Activated T-cell treated with anti-CD3 and anti-CD28 coated beads for 4 hours (primary cell): Measurements from ENCODE around the gene ACP2.

ENCODE experiments used
- DNase-seq: peaks from one replicate; pipeline ENCODE4 v3.0.0-alpha.2; 2020

ACP2 gene

DNA sequence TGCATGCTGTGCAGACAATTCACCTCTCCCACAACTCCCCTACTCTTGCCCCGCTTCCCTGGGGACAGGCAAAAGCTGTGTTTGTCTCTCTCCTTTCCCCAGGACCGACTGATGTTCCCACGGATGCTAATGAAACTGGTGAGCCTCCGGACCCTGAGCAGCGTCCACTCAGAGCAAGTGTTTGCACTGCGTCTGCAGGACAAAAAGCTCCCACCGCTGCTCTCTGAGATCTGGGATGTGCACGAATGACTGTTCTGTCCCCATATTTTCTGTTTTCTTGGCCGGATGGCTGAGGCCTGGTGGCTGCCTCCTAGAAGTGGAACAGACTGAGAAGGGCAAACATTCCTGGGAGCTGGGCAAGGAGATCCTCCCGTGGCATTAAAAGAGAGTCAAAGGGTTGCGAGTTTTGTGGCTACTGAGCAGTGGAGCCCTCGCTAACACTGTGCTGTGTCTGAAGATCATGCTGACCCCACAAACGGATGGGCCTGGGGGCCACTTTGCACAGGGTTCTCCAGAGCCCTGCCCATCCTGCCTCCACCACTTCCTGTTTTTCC lies 19.9 kb upstream of the ACP2 start:
- DNase-seq: no peak

DNA sequence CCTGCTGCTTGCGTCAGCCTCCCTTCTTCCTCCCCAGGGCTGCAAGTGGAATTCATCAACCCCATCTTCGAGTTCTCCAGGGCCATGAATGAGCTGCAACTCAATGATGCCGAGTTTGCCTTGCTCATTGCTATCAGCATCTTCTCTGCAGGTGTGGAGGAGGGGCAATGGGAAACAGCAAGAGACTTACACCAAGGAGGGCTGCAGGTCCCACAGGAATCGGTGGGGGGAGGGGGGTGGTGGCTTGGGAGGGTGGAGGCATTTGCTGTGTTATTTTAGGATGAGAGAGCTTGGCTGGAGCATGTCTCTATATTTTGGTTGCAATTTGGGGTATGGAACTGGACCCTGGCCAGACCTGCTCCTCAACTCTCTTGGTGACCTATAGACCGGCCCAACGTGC lies 19.3 kb upstream of the ACP2 start:
- DNase-seq: no peak

DNA sequence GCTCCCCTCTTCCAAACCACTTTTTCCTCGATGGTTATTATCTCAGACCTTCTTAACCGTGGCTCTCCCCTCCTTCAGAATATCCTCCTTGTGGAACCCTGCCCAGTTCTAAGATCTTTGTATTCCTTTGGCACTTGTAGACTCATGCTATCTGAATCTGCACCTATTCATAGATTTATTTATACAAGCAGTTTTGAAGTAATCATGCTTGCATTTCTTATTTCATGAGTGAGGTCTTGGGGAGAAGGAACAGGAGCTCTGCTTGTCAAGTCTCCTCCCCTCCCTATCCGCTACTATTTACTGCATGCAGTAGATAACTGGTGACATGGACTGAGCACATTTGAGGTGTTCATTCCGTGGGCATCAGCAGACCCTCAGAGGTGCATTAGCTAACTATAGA lies 15.9 kb upstream of the ACP2 start:
- no peak for DNase-seq

DNA sequence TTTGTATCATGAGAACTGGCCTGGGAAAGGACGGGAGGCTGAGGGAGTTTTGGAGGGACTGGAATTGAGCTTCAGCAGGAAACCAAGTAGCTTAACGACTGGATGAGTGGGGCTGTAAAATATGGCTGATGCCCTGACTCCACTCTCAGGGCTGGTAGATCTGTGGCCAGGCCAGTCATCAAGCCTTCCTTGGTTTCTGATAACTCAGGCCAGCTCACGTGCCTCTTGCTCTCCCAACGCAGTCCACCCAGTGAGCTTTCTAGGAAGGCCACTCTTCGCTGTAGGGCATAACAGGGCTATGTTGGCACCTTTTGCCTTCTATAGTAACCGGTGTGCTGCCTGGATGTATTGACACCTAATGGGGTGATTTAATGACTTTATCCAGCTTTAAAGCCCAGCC lies 15.5 kb upstream of the ACP2 start:
- no peak for DNase-seq

DNA sequence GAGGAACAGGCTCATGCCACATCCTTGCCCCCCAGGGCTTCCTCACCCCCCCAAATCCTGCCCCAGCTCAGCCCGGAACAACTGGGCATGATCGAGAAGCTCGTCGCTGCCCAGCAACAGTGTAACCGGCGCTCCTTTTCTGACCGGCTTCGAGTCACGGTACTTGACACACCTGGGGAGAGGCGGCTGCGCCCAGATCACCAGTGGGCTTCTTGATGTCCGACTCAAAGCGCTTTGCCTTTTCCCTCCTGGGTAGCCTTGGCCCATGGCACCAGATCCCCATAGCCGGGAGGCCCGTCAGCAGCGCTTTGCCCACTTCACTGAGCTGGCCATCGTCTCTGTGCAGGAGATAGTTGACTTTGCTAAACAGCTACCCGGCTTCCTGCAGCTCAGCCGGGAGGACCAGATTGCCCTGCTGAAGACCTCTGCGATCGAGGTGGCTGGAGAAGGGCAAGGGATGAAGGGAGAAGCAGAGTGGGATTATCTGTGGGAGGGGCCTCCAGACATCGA lies 12.7 kb upstream of the ACP2 start:
- DNase-seq: no peak

DNA sequence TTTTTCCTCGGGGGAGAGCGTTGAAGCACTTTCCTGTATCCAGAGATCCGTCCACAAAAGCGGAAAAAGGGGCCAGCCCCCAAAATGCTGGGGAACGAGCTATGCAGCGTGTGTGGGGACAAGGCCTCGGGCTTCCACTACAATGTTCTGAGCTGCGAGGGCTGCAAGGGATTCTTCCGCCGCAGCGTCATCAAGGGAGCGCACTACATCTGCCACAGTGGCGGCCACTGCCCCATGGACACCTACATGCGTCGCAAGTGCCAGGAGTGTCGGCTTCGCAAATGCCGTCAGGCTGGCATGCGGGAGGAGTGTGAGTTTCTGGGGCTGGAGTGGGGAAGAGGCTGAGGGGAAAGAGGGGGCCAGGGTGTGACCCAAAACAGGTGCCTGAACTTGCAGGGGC lies 11.8 kb upstream of the ACP2 start:
- DNase-seq: no peak

DNA sequence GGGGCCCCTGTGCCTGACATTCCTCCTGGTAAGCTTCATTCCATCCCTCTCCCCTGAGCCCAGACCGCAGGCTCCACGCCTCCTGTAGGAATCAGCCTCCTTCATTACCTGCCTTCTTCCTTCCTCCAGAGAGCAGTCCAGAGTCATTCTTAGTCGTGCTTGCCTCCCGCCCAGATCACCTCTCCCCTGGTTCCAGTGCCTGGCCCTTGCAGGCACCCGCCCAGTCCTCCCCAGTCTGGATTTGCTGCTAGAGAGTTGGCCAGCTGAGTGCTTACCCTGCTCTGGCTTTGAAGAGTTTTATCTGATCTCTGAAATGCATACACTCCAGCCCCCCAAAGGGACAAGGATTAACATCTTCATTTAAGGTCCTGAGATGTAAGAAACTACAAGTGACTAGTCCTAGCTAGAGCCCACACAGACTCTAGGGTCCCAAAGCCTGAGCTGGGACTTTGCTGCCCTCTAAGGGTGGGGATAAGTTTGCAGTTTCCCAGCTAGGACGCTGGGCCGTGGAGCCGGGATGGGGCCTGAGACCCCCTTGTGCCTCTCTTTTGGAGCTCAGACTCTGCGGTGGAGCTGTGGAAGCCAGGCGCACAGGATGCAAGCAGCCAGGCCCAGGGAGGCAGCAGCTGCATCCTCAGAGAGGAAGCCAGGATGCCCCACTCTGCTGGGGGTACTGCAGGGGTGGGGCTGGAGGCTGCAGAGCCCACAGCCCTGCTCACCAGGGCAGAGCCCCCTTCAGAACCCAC lies 10.8 kb upstream of the ACP2 start:
- peak; percentile 31 for DNase-seq

DNA sequence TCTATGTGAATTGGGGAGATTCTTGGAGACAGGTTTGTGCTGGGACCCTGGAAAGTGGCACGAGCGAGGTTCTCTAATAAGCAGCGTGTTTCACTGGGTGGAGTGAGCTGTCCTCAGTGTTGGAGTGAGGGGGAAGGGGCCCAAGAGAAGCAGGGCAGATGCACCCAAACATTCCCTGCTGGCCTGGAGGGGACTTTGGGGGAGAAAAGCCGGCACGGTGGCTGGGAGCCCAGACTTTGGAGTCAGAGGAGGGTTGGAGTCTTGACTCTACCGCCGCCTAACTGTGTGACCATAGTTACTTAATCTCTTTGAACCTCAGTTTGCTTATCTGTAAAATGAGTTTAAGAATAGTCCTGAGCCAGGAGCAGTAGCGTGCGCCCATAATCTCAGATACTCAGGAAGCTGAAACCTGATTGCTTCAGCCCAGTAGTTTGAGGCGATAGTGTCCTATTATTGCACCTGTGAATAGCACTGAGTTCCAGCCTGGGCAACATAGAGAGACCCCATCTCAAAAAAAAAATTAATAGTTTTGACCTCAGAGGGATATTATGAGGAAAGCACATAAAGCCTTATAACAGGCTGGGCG lies 9.8 kb upstream of the ACP2 start:
- no peak for DNase-seq

DNA sequence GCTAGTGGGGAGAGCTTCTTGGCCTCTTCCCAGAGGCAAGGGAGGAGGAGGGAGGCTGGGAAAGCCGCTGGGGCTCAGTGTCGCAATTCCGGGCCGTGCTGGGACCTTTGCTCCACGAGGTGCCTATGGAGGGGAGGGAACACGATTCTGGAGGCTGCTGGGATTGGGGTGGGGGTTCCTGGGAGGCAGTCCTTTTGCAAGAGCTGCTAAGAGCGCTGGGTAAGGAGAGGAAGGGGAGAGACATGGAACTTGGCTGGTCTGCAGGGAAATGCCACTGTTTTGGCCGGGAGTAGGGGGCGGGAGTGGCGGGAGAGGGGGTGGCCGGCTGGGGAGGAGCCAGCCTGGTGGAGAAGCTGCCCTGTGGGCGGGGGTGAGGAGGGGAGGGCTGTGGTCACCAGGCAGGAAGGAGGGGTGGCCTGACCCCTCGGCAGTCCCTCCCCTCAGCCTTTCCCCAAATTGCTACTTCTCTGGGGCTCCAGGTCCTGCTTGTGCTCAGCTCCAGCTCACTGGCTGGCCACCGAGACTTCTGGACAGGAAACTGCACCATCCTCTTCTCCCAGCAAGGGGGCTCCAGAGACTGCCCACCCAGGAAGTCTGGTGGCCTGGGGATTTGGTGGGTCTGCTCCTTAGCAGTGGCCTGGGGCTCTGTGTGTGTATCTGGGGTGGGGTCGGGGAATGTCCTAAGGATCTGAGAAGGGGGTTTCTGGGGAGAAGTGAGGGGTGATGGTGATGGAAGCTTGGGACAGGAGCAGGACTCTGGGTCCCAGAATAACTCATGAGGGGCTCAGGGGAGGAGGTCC lies 9.1 kb upstream of the ACP2 start, which contains the start of gene NR1H3:
Gene NR1H3 (plus strand): TSS at position 480 of the 800 bp plus-strand sequence. CDS start 1,221 bp downstream, outside the sequence.
- no peak for DNase-seq

DNA sequence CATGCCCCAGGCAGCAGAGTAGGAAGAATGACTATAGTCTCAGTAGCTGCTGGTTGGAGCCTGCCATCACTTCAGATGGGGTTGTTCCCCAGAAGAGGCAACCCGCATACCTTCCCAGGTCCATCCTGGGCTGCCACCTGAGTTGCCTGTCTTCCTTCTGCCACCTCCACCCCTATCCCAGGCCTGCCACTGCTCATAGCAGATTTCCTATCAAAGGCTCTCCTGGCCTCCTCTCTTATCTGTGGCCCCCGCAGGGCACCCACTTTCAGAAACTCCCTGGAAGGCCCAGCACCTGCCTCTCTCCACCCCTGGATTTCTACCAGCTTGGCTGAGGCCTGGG lies 8.5 kb upstream of the ACP2 start:
- no peak for DNase-seq

DNA sequence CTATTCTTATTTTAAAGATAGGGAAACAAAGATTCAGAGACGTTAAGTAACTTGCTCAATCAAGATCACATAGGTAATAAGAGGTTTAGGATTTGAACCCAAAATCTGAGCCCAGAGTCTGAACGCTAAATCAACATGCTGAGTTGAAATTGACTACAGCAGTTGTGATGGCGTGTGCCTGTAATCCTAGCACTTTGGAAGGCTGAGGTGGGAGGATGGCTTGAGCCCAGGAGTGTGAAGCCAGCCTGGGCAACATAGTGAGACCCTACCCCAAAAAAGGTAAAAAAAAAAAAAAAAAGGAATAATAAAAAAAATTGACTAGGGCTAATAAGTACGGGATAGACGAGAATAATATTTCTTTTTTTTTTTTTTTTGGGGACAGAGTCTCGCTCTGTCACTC lies 7.8 kb upstream of the ACP2 start:
- DNase-seq: no peak

DNA sequence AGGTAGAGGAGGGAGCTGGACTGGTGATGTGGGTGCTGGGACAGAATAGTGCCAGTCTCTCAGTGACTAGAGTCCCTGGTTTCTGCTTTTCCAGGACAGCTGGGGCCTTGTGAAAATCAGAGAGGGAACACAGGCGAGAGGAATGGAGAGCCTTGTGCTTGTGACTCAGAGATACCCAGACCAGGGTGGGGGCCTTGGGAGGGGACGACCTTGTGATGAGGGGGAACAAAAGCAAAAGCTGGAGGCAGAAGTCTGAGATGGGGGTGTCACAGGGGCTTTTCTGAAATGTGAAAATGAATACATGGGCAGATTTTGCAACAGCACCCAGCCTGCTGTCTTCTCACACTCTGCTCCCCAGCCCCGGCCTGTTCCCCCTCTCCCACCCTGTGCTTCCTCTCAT lies 5.8 kb upstream of the ACP2 start:
- DNase-seq: no peak

DNA sequence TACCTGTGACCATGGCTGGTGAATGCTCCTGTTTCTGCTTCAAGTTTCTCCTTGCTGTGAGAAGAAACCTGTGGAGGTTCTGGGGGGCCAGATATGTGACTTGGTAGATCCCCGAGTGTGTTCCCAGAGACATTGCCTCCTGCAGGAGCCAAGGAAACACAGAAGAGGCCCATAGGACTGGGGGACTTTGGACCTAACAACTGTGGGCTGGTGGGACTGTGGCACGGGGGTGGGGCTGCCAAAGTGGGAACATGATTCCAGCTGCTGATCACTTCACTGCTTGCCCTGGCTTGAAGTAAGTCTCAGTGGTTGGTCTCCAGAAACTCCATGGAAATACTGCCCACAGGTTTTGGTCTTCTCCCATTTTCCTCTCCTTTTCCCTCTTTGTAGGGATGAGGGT lies 5.0 kb upstream of the ACP2 start:
- no peak for DNase-seq

DNA sequence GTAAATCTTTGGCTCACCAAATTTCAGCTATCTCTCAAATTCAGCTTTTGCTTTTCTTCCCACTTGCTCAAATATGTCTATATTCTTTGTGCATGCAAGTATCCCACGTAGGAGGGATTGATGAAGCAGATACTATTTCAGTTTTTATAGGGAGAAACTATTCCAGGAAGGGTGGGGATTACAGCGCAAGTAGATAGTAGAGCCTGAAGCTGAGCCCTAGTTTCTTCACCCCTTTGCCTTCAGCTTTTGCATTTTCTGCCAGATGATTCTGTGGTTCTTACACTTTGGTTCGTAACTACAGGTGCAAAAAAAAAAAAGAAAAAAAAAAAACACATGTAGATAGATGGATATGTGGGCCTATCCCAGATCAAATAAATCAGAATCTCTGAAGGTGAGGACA lies 3.1 kb upstream of the ACP2 start:
- DNase-seq: no peak

DNA sequence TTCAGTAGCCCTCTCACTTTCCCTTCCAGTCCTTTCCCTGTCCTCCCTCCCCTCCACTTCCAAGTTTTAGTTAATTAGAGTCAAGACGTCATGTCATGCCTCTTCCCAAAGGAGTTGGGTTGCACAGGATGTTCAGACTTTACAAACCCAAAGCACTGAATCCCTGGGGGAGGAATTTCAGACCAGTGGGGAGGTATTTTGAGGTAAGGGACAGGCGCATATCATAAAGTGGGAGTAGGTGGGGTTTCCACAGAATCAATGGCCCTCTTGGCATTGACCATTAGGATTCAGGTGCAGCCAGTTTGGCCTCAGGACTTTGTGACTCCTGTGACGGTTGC lies 733 bp upstream of the ACP2 start:
- no peak for DNase-seq

DNA sequence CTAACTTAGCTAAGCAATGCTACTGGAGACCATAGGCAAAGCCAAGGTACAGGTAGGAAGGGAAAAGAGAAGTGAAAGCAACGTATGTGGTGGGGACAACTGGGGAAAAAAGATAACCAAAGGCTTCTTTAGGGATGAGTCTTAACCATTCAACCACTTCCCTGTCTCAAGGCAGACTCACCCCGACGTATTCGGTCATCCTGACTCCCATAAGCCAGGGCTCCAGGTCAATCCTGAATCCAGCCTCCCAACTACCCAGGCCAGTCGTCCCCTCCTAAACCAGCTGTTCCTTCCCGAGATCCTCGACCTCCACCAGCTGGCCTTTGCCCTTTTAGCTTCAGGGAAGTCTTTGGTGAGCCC lies 330 bp downstream of the ACP2 start:
- no peak for DNase-seq

DNA sequence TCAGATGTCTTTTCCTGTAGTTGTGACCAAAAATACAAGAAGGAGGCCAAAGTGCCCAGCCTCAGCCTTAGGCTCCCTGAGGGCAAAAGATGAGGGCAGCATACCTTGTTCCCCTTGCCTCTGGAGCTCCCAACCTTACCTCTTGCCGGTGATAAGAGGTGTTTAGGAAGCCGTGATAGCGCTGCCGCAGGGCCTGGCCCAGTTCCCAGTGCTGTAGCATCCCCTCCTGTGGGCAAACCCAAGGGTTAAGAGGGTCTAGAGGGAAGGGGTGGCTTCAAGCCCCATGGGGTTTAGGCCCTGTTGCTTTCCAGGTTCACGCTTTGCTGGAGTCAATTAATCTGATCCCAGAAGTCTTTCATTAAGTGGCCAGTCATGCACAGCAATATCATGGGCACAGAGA lies 1.1 kb downstream of the ACP2 start:
- no peak for DNase-seq

DNA sequence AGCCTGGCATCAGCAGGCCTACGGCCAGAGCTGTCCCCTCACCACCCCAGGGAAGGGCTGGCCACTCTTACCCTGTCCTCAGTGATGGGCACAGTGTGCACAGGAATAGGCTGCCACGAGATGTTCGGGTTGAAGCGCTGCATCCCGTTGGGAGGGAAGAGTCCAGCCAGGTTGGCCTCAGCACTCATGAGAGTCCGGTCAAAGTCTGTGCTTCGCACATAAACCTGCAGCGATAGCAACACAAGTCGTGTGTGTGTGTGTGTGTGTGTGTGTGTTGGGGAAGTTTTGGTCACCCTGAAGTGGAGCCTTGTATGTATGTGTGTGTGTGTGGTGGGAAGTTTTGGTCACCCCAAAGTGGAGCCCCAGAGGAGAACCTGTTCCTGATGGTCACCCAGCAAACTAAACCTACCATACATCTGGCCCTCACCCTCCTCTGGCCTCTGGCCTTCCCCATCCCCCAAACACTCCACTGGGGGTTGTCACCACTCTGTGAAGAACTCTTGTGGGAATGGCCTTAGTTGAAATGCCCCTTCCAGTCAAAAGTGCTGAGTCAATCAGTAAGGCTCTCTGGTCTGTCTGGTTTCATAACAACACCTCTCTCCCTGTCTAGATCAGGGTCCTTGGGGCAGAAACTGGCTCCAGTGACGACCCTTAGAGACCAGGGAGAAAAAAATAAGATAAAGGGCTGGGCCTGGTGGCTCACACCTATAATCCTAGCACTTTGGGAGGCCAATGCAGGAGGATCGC lies 2.8 kb downstream of the ACP2 start:
- DNase-seq: no peak

DNA sequence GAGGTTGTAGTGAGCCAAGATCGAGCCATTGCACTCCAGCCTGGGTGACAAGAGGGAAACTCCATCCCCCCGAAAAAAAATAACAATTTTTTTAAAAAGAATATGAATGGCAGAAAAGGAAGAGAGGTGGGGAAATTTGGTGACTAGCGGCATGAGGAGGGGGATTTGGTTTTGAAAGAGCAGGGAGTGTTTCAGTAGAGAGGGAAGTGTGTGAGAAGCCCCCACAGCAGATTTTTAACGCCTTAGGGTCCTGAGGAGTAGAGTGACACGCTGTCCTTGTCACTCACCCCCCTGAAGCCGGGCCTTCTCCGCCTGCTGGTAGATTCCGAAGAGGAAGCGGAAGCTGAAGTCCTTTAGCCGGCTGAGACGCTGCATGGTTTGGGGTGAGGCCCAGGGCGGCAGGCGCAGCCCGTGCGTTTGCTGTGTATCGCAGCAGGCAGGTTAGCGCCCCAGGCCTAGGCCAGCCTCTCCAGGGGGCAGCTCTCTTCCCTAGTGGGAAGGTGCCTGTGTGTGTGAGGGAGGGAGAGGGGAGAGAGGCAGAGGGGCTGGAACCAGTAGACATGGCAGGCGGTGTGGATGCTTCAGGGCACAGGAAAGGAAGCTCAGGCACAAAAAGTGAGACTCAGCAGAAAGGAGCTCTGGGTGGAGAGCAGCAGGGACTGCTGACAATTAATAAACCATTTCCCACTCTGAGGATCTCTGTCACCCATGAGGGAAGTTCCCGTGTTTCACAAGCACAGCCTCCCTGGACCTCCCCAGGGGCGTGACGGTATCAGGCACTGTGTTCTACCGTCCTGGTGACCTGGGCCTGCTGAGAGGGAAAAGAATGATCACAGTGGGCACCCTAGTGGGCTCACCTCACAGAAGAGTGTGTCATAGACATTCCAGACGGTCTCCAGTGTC lies 3.9 kb downstream of the ACP2 start:
- DNase-seq: no peak

DNA sequence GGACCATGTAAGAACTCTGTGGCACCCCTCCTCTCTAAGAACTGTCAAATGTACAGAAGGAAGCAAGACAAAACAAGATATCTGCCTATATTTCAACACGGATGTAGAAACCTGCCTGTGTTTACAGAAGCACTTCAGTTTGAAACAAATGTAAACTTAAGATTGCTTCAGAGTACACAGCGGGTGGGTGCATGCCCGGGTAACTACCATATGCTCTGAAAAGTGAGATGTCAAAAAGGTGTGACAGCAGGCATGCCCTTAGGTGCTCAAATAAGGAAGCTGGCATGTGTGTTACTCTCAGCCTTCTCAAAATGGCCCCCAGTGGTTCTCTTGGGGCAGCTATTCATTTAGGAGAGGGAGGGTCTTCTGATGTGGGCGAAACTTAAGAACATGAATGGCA lies 5.2 kb downstream of the ACP2 start:
- DNase-seq: no peak

DNA sequence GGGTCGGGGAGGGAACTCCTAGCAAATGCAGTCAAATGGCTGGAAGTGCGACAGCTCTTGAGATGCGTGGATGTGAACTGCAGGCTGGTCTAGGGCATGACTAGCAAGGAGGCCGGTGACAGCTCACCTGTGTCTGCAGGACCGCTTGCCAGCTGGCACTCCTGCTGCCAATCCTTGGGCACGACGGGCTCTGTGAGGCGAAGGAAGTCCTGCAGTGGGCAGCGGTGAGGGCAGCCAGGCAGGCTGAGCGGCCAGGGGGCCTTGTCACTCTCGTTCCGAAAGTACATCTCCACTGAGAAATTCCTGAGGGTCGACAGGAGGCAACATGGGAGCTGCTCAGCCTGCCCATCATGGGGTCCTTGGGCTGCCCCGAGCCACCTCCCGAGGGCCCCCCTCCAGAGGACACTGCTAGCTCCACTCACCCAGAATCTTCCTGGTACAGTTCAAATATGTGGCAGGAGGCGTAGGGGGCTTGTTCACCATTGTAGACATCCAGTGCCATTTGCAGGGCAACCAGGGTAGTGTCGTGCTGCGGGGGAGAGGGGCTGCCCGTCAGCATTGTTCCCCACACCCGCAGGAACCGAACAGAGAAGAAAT lies 5.9 kb downstream of the ACP2 start:
- DNase-seq: no peak

DNA sequence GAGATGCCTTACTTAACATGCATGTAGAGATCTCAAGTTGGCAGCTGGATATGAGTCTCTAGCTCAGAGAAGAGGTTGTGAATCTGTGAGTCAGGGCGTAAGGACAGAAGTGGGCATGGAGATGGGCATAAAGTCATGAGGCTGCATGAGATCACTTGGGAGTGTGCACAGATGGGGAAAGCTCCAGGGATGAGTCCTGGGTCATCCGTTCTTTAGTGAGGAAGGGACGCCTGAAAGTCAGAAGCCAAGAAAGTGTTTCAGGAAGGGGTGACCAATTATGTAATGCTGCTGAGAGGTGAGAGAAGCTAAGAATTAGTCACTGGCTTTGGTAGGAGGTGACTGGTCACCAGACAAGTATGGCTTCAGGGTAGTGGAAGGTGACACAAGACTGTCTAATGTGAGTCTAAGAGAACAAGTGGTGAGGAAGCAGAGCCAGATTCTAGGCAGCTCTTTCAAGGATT lies 6.7 kb downstream of the ACP2 start:
- no peak for DNase-seq
